Measurements from ENCODE around the gene CRYZ. TPM values are rescaled to one million over a fixed set of nuclear protein-coding genes. Genes with fewer than 3 reads are reported as not detected.
"Not testable (repeated sequence)": the region's sequence is repeated elsewhere in the genome, so short reads cannot be mapped to it uniquely, and the experiment has no call there.

Gene CRYZ
- total RNA-seq, 2 donors from 2014 or later = 15.9 to 23.5 TPM

GRCh38 chr1:74683656-74684055, 49.2 kb downstream of the CRYZ start:
- no peak for ATAC-seq
- H3K27me3 Mint-ChIP-seq = peaks cover 0 to under 1% of the 10 kb centered on the region in 2 donors
- no peaks in the 10 kb centered on the region for H3K9me3 Mint-ChIP-seq

GRCh38 chr1:74681851-74682250, 51.0 kb downstream of the CRYZ start:
- ATAC-seq (no peak), DNase-seq (ENCODE audit: low spot score) (no peak)
- H3K27me3 Mint-ChIP-seq = peaks cover 3 to 7% of the 10 kb centered on the region in 2 donors
- H3K9me3 Mint-ChIP-seq = peaks cover 3% of the 10 kb centered on the region
- no peaks in the 10 kb centered on the region for H3K4me1 Mint-ChIP-seq (ENCODE audit: low read depth in 2 of 2)
- no peaks in the 10 kb centered on the region for H3K36me3 Mint-ChIP-seq
- no peak overlapping the region for H3K4me3 Mint-ChIP-seq
- no peak overlapping the region for H3K27ac Mint-ChIP-seq

More at GRCh38 chr1:74683656-74684055, 49.2 kb downstream of the CRYZ start:
- no peak for DNase-seq (ENCODE audit: low spot score)
- Mint-ChIP-seq H3K36me3 (no peaks in the 10 kb centered on the region), H3K27ac (no peak overlapping the region), H3K4me1 (ENCODE audit: low read depth in 2 of 2) (no peaks in the 10 kb centered on the region), H3K4me3 (no peak overlapping the region)

GRCh38 chr1:74681449-74681848, 51.4 kb downstream of the CRYZ start:
- no peaks in the 10 kb centered on the region for H3K4me1 Mint-ChIP-seq (ENCODE audit: low read depth in 2 of 2)
- DNase-seq (ENCODE audit: low spot score) (no peak), ATAC-seq (peak in 1 of 2 donors; percentile 69)
- H3K9me3 Mint-ChIP-seq = peaks cover 3% of the 10 kb centered on the region
- no peak overlapping the region for H3K27ac Mint-ChIP-seq
- H3K4me3 Mint-ChIP-seq = no peak overlapping the region
- no peaks in the 10 kb centered on the region for H3K36me3 Mint-ChIP-seq
- peaks cover 3 to 7% of the 10 kb centered on the region in 2 donors for H3K27me3 Mint-ChIP-seq

- Mint-ChIP-seq H3K27me3 (peaks cover 3 to 7% of the 10 kb centered on the region in 2 donors), H3K9me3 (peaks cover 3% of the 10 kb centered on the region), H3K4me1 (ENCODE audit: low read depth in 2 of 2) (no peaks in the 10 kb centered on the region), H3K36me3 (no peaks in the 10 kb centered on the region), H3K4me3 (no peak overlapping the region), H3K27ac (no peak overlapping the region)
- ATAC-seq (no peak), DNase-seq (ENCODE audit: low spot score) (no peak)
These were observed 51.8 kb downstream of the CRYZ start for GRCh38 chr1:74681001-74681400.

GRCh38 chr1:74679811-74680210, 53.0 kb downstream of the CRYZ start:
- no peak for DNase-seq (ENCODE audit: low spot score)
- Mint-ChIP-seq H3K27me3 (peaks cover 3 to 14% of the 10 kb centered on the region in 2 donors), H3K36me3 (no peaks in the 10 kb centered on the region), H3K4me1 (ENCODE audit: low read depth in 2 of 2) (no peaks in the 10 kb centered on the region), H3K27ac (no peak overlapping the region), H3K4me3 (no peak overlapping the region), H3K9me3 (peaks cover 3% of the 10 kb centered on the region)
- ATAC-seq = no peak

- ATAC-seq (no peak), DNase-seq (ENCODE audit: low spot score) (no peak)
- no peak overlapping the region for H3K4me3 Mint-ChIP-seq
- no peaks in the 10 kb centered on the region for H3K4me1 Mint-ChIP-seq (ENCODE audit: low read depth in 2 of 2)
- peaks cover under 1% of the 10 kb centered on the region for H3K36me3 Mint-ChIP-seq
- H3K27me3 Mint-ChIP-seq = peaks cover 12 to 29% of the 10 kb centered on the region in 2 donors
- peaks cover 3% of the 10 kb centered on the region for H3K9me3 Mint-ChIP-seq
- H3K27ac Mint-ChIP-seq = no peak overlapping the region
These were observed 54.9 kb downstream of the CRYZ start for GRCh38 chr1:74677926-74678325.

GRCh38 chr1:74674278-74675048, 58.4 kb downstream of the CRYZ start:
- Mint-ChIP-seq H3K27ac (no peak overlapping the region), H3K9me3 (peaks cover 3% of the 10 kb centered on the region), H3K4me1 (ENCODE audit: low read depth in 2 of 2) (no peaks in the 10 kb centered on the region), H3K36me3 (peaks cover 12% of the 10 kb centered on the region), H3K4me3 (no peak overlapping the region), H3K27me3 (peaks cover 15 to 48% of the 10 kb centered on the region in 2 donors)
- ATAC-seq (no peak), DNase-seq (ENCODE audit: low spot score) (no peak)

- peak in 1 of 2 donors; percentile 41 for ATAC-seq
- no peak for DNase-seq (ENCODE audit: low spot score)
- Mint-ChIP-seq H3K4me1 (ENCODE audit: low read depth in 2 of 2) (no peaks in the 10 kb centered on the region), H3K36me3 (peaks cover 12% of the 10 kb centered on the region), H3K27ac (no peak within 1 kb of the TSS), H3K27me3 (peaks cover 15 to 46% of the 10 kb centered on the region in 2 donors), H3K4me3 (no peak within 1 kb of the TSS), H3K9me3 (peaks cover 3% of the 10 kb centered on the region)
These were observed 59.3 kb downstream of the CRYZ start, which contains the start of gene ERICH3 for GRCh38 chr1:74673351-74674111. Gene ERICH3, minus strand, starts transcription at chr1:74673792. Its CDS starts 273 bp downstream, at chr1:74673519.

GRCh38 chr1:74670866-74671265, 62.0 kb downstream of the CRYZ start:
- not testable (repeated sequence) for H3K4me3 Mint-ChIP-seq; H3K27ac Mint-ChIP-seq; H3K4me1 Mint-ChIP-seq (ENCODE audit: low read depth in 2 of 2); ATAC-seq; DNase-seq (ENCODE audit: low spot score); H3K9me3 Mint-ChIP-seq
- H3K27me3 Mint-ChIP-seq = peaks cover 12 to 48% of the 10 kb centered on the region in 2 donors
- peaks cover 12% of the 10 kb centered on the region for H3K36me3 Mint-ChIP-seq

Other genes with a start within 250 kb of the CRYZ start
- gene LRRC53, start 220.4 kb downstream of the CRYZ start, total RNA-seq = not detected
- not detected for gene ERICH3, start 59.3 kb downstream of the CRYZ start, total RNA-seq
- gene TYW3, start 102 bp upstream of the CRYZ start, total RNA-seq = 10 to 100 TPM; 19.8 to 28.4 TPM

Measured in natural killer cell treated with Interleukin-12 subunit alpha and Interleukin-12 subunit beta and Interleukin-15 and Interleukin-18, amount 100 ng/mL, for 72 hours (primary cell).